Mesendoderm (in vitro differentiated cells): ENCODE results near the gene NID2.
A peak's percentile ranks its signal among the peaks of the same experiment; 100 is the strongest.

Source experiments
- DNase-seq: peaks from one replicate; pipeline ENCODE4 v3.0.0; 2013
- H2AK5ac ChIP-seq: 2 replicates; pipeline ENCODE4 v1.6.1; 2013; ENCODE audit warnings: low read length, inconsistent platforms
- H2BK120ac ChIP-seq: 2 replicates; pipeline ENCODE4 v1.6.1; 2013; ENCODE audit warnings: low read depth, mild to moderate bottlenecking, low read length, moderate library complexity, mixed read lengths
- H2BK15ac ChIP-seq: replicated peaks from 2 replicates; pipeline ENCODE4 v1.6.1; 2013; ENCODE audit warnings: low read depth, mild to moderate bottlenecking, moderate library complexity
- H2BK5ac ChIP-seq: 2 replicates; pipeline ENCODE4 v1.6.1; 2013; ENCODE audit warnings: low read length, inconsistent platforms
- H3K18ac ChIP-seq: 2 replicates; pipeline ENCODE4 v1.6.1; 2013; ENCODE audit warnings: mild to moderate bottlenecking, low read length, mixed read lengths
- H3K23ac ChIP-seq: one replicate; pipeline ENCODE4 v1.6.1; 2013; ENCODE audit warnings: low read length
- H3K27ac ChIP-seq: 2 replicates; pipeline ENCODE4 v1.5.1; 2013; ENCODE audit warnings: low read depth, mild to moderate bottlenecking, inconsistent platforms, low read length, moderate library complexity
- H3K27me3 ChIP-seq: 2 replicates; pipeline ENCODE4 v1.6.1; 2013; ENCODE audit warnings: low read length, control low read depth, mild to moderate bottlenecking, inconsistent platforms; ENCODE audit not compliant: insufficient read depth, poor library complexity
- H3K36me3 ChIP-seq: 2 replicates; pipeline ENCODE4 v1.6.1; 2013; ENCODE audit warnings: low read length, inconsistent platforms; ENCODE audit not compliant: control insufficient read depth, insufficient read depth
- H3K4ac ChIP-seq: one replicate; pipeline ENCODE4 v1.6.1; 2013; ENCODE audit warnings: low read depth, mild to moderate bottlenecking, low read length, moderate library complexity
- H3K4me1 ChIP-seq: 2 replicates; pipeline ENCODE4 v1.6.1; 2013; ENCODE audit warnings: low read depth, low read length, inconsistent platforms; ENCODE audit not compliant: control insufficient read depth
- H3K4me2 ChIP-seq: 2 replicates; pipeline ENCODE4 v1.6.1; 2013; ENCODE audit warnings: low read length
- H3K4me3 ChIP-seq: 2 replicates; pipeline ENCODE4 v1.5.1; 2013; ENCODE audit warnings: mild to moderate bottlenecking, low read length
- H3K56ac ChIP-seq: one replicate; pipeline ENCODE4 v1.6.1; 2013; ENCODE audit warnings: low read length
- H3K79me1 ChIP-seq: 2 replicates; pipeline ENCODE4 v1.6.1; 2013; ENCODE audit warnings: low read length, inconsistent platforms
- H3K79me2 ChIP-seq: 2 replicates; pipeline ENCODE4 v1.6.1; 2013; ENCODE audit warnings: mild to moderate bottlenecking, low read length; ENCODE audit not compliant: control insufficient read depth, insufficient read depth
- H3K9ac ChIP-seq: 2 replicates; pipeline ENCODE4 v1.6.1; 2013; ENCODE audit warnings: low read length, inconsistent platforms
- H4K5ac ChIP-seq: one replicate; pipeline ENCODE4 v1.6.1; 2013; ENCODE audit warnings: low read length
- H4K8ac ChIP-seq: one replicate; pipeline ENCODE4 v1.6.1; 2013; ENCODE audit warnings: low read depth, mild to moderate bottlenecking, control low read depth, low read length, moderate library complexity
- WGBS: extraction: QIAGEN DNeasy Blood & Tissue Kit; methylation state at CpG from one replicate; pipeline ENCODE4 v1.1.7; 2013; ENCODE audit warnings: low lambda C conversion rate, missing lambda C conversion rate; ENCODE audit not compliant: insufficient coverage; ENCODE audit errors: extremely low coverage; 5-methylcytosine and 5-hydroxymethylcytosine counted together

NID2 gene

DNA sequence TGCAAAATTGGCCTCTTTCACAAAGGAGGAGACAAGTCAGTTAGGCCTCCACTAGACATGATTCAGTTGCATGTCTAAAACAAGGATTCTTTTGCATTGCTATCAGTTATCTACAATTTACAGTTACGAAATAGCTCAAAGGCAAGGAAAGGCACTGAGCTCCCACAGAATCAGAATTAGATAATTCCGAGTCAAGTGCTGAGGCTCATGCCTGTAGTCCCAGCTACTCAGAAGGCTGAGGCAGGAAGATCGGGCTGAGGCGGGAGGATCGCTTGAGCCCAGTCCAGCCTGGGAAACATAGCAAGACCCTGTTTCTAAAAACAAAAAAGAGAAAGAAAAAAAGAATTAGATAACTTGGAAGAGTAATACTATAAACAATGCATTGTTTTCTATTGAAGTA lies 91.8 kb downstream of the NID2 start:
- Histone ChIP-seq H4K8ac (no peak overlapping the region), H3K4me3 (no peak overlapping the region), H3K56ac (no peak overlapping the region), H3K27ac (no peak overlapping the region), H3K36me3 (no peaks in the 10 kb centered on the region), H2BK15ac (no peak overlapping the region), H3K9ac (no peak overlapping the region), H2BK120ac (no peak overlapping the region), H4K5ac (no peak overlapping the region), H3K79me1 (no peaks in the 10 kb centered on the region), H3K4ac (no peak overlapping the region), H3K4me2 (no peak overlapping the region), H3K79me2 (no peaks in the 10 kb centered on the region), H3K4me1 (no peaks in the 10 kb centered on the region), H2BK5ac (no peak overlapping the region), H3K18ac (no peak overlapping the region), H3K27me3 (no peaks in the 10 kb centered on the region), H3K23ac (no peak overlapping the region), H2AK5ac (no peak overlapping the region)
- no CpG with 5 or more reads among the region's 5 CpGs for WGBS
- DNase-seq = no peak

DNA sequence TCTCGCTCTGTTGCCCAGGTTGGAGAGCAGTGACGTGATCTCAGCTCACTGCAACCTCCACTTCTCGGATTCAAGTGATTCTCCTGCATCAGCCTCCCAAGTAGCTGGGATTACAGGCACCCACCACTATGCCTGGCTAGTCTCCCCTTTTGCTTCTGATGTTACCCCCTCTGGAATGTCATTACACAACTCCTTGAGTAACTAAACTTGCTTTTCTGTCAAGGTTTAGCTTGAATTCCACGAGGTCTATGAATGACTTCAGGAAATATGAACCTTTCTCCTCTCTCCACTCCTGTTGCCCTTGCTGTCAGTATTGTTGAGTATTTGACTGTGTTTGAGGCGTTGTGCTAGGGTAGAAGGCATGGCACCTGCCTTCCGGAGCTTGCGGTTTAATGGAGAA lies 96.3 kb downstream of the NID2 start:
- no peak overlapping the region for H3K9ac ChIP-seq
- no peak overlapping the region for H2BK120ac ChIP-seq
- no peak overlapping the region for H3K56ac ChIP-seq
- H3K18ac ChIP-seq = no peak overlapping the region
- H2BK15ac ChIP-seq = no peak overlapping the region
- no peaks in the 10 kb centered on the region for H3K4me1 ChIP-seq
- no peak overlapping the region for H2BK5ac ChIP-seq
- no peak overlapping the region for H3K4me3 ChIP-seq
- H4K5ac ChIP-seq = no peak overlapping the region
- H4K8ac ChIP-seq = no peak overlapping the region
- H3K4me2 ChIP-seq = no peak overlapping the region
- H3K36me3 ChIP-seq = no peaks in the 10 kb centered on the region
- DNase-seq = no peak
- H3K4ac ChIP-seq = no peak overlapping the region
- no peak overlapping the region for H3K23ac ChIP-seq
- H3K79me1 ChIP-seq = no peaks in the 10 kb centered on the region
- H3K79me2 ChIP-seq = no peaks in the 10 kb centered on the region
- H3K27me3 ChIP-seq = no peaks in the 10 kb centered on the region
- no peak overlapping the region for H2AK5ac ChIP-seq
- H3K27ac ChIP-seq = no peak overlapping the region
- no CpG with 5 or more reads among the region's 7 CpGs for WGBS

DNA sequence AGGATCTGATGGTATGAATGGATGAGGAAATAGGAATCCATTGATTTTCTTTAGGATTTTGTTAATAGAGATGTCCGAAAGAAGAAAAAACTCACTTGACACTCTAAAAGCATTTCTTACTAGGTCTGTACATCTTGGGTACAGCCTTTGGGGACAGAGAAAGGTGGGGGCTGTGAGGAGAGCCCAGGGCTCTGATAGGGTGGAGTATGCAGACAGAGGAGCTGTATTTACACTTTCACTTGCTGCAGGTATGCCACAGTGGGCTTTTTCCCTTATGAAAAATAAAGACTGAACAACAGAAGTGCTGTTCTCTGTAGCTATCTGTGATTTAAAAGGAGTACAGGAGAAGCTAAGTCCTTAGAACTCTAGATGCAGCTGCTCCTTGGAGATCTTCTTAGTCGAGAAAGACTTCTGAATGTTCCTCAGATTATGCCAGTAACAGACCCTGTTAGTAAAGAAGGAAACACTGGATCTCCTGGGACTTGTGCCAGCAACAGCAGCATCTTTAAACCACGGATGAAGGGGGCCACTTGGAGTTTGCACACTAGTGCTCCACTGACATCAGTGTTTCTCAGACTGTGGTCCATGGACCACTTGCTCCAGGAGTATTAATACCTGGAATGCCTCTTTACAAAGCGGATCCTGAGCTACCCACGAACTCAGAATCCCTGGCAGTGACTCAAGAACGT lies 98.9 kb downstream of the NID2 start:
- H3K4me2 ChIP-seq = no peak overlapping the region
- H3K23ac ChIP-seq = no peak overlapping the region
- no peak overlapping the region for H3K4me3 ChIP-seq
- H3K27ac ChIP-seq = no peak overlapping the region
- H4K8ac ChIP-seq = no peak overlapping the region
- no peaks in the 10 kb centered on the region for H3K4me1 ChIP-seq
- H4K5ac ChIP-seq = no peak overlapping the region
- H2BK5ac ChIP-seq = no peak overlapping the region
- no peak overlapping the region for H3K4ac ChIP-seq
- H3K9ac ChIP-seq = no peak overlapping the region
- H3K36me3 ChIP-seq = no peaks in the 10 kb centered on the region
- H2BK120ac ChIP-seq = no peak overlapping the region
- no peak for DNase-seq
- H3K79me2 ChIP-seq = no peaks in the 10 kb centered on the region
- no peak overlapping the region for H2BK15ac ChIP-seq
- no peaks in the 10 kb centered on the region for H3K79me1 ChIP-seq
- no peak overlapping the region for H3K18ac ChIP-seq
- H3K56ac ChIP-seq = no peak overlapping the region
- no CpG with 5 or more reads among the region's 6 CpGs for WGBS
- no peak overlapping the region for H2AK5ac ChIP-seq
- H3K27me3 ChIP-seq = no peaks in the 10 kb centered on the region

DNA sequence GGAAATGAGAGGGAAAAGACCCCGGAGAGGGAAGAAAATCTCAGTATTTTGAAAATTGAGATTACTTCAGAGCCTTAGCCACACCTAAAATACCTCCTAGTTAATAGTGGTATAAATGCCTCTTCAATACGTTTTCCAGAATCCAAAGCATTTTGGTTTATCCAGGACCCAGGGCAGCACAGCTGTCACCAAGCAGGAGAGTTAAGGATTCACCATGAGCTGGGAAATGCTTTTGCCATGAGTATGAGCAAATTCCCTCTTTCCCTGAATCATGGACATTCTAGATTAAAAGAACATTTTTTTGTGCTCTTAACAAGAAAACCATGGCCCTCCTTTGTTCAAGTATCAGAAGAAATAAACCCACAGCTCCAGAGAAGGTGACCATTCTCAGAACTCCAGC lies 101.3 kb downstream of the NID2 start:
- H3K79me2 ChIP-seq = no peaks in the 10 kb centered on the region
- H3K4ac ChIP-seq = no peak overlapping the region
- H3K4me3 ChIP-seq = no peak overlapping the region
- no peak overlapping the region for H3K56ac ChIP-seq
- no peaks in the 10 kb centered on the region for H3K27me3 ChIP-seq
- H3K23ac ChIP-seq = no peak overlapping the region
- WGBS = no CpG with 5 or more reads among the region's 2 CpGs
- no peak overlapping the region for H4K5ac ChIP-seq
- H2BK5ac ChIP-seq = no peak overlapping the region
- no peak overlapping the region for H4K8ac ChIP-seq
- H2BK15ac ChIP-seq = no peak overlapping the region
- H3K36me3 ChIP-seq = no peaks in the 10 kb centered on the region
- no peak overlapping the region for H3K18ac ChIP-seq
- H3K9ac ChIP-seq = no peak overlapping the region
- no peak overlapping the region for H3K4me2 ChIP-seq
- H2BK120ac ChIP-seq = no peak overlapping the region
- no peaks in the 10 kb centered on the region for H3K79me1 ChIP-seq
- H3K27ac ChIP-seq = no peak overlapping the region
- no peak overlapping the region for H2AK5ac ChIP-seq
- DNase-seq = no peak
- H3K4me1 ChIP-seq = no peaks in the 10 kb centered on the region

DNA sequence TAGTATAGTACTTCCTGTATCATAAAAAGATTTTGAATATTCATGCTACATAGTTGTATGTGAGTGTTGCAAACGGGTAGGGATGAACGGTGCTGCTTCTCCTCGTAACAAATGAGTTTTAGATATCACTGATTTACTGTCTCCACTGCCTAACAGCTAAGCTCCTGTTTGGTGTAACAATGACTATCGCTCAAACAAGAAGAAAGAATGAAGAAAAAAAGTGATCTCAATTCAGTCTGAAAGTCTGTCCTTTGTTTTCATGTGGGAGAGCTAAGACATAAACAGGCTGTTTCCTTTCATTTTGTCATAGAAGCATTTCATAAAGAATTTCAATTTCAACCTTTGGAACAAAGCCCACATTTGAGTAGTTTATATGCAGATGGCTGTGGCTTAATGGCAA lies 105.6 kb downstream of the NID2 start:
- no CpG with 5 or more reads among the region's 4 CpGs for WGBS
- Histone ChIP-seq H3K4me2 (no peak overlapping the region), H3K79me2 (no peaks in the 10 kb centered on the region), H3K36me3 (no peaks in the 10 kb centered on the region), H3K9ac (no peak overlapping the region), H3K56ac (no peak overlapping the region), H3K27ac (no peak overlapping the region), H4K5ac (no peak overlapping the region), H3K4ac (no peak overlapping the region), H3K18ac (no peak overlapping the region), H2BK120ac (no peak overlapping the region), H3K4me1 (no peaks in the 10 kb centered on the region), H2BK5ac (no peak overlapping the region), H3K23ac (no peak overlapping the region), H2BK15ac (no peak overlapping the region), H4K8ac (no peak overlapping the region), H3K79me1 (no peaks in the 10 kb centered on the region), H3K4me3 (no peak overlapping the region), H3K27me3 (no peaks in the 10 kb centered on the region), H2AK5ac (no peak overlapping the region)
- no peak for DNase-seq

DNA sequence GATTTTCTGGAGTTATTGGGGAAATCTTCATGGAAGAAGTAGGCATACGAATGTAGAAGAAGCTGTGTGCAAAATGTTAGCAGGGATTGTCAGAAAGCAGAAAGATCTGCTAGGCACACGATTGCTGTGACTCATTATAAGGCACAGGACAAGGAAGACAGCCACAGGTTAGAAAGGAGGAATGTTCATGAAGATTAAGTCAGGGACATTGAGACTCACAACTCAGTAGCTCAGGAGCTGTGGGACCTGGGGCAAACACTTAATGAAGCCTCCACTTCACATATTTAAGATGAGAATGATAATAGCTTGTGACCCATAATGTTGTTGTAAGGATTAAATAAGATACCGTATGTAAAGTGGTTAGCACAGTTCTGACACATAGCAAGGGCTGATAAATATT lies 106.1 kb downstream of the NID2 start:
- no peak overlapping the region for H3K9ac ChIP-seq
- no peak overlapping the region for H2BK5ac ChIP-seq
- H3K56ac ChIP-seq = no peak overlapping the region
- H3K79me2 ChIP-seq = no peaks in the 10 kb centered on the region
- H3K27ac ChIP-seq = no peak overlapping the region
- no CpG with 5 or more reads among the region's 3 CpGs for WGBS
- no peak overlapping the region for H3K18ac ChIP-seq
- no peak overlapping the region for H2AK5ac ChIP-seq
- no peaks in the 10 kb centered on the region for H3K27me3 ChIP-seq
- no peak overlapping the region for H3K23ac ChIP-seq
- no peak overlapping the region for H3K4ac ChIP-seq
- H3K4me1 ChIP-seq = no peaks in the 10 kb centered on the region
- no peak overlapping the region for H2BK15ac ChIP-seq
- no peak overlapping the region for H2BK120ac ChIP-seq
- no peak overlapping the region for H4K5ac ChIP-seq
- H3K36me3 ChIP-seq = no peaks in the 10 kb centered on the region
- peak; percentile 47 for DNase-seq
- no peak overlapping the region for H3K4me2 ChIP-seq
- no peaks in the 10 kb centered on the region for H3K79me1 ChIP-seq
- H3K4me3 ChIP-seq = no peak overlapping the region
- H4K8ac ChIP-seq = no peak overlapping the region
